ENCODE measurements around the gene SKI. TPM values are rescaled to one million over a fixed set of nuclear protein-coding genes. Genes with fewer than 3 reads are reported as not detected.

SKI gene
- total and polyA plus RNA-seq, 2 donors (not counting 1 experiment from before 2014, with no cell fraction given), result 14.9 to 74.9 TPM

- intact Hi-C loops (cut with micrococcal nuclease), result no loop called here
- ATAC-seq (ENCODE audit: low read depth) (no peak), DNase-seq (no peak)
- ChIA-PET POLR2A (no interaction called here), CTCF (interaction anchor here (1.5 kb wide), 1 partner anchor 8 kb away, joined by 3 read pairs; no protein-coding TSS in a partner anchor)
- H3K4me1 ChIP-seq (ENCODE audit: control insufficient read depth in 2 of 2, insufficient read depth in 2 of 2, low read length in 2 of 2), result peaks cover 17 to 25% of the 10 kb centered on the region in 2 donors
- H3K27ac ChIP-seq (ENCODE audit: low read length in 2 of 2), result no peak overlapping the region
- H3K27me3 ChIP-seq (replicated peaks in 1 of 4; ENCODE audit: control extremely low read depth in 1 of 4, control insufficient read depth in 3 of 4, insufficient read depth in 4 of 4, low read length in 3 of 4), result no peaks in the 10 kb centered on the region
- Mint-ChIP-seq H3K9me3 (ENCODE audit: insufficient read depth) (no peaks in the 10 kb centered on the region), H3K4me3 (no peak overlapping the region), H3K4me1 (peaks cover 34% of the 10 kb centered on the region), H3K27me3 (no peaks in the 10 kb centered on the region), H3K27ac (peak overlapping the region; percentile 20)
- peaks cover 36% of the 10 kb centered on the region for H3K79me2 ChIP-seq (ENCODE audit: control insufficient read depth, insufficient read depth, low read length)
- TF ChIP-seq EZH2 (IDR thresholded peaks at IDR 0.05; ENCODE audit: borderline replicate concordance, insufficient read depth, low read depth, low read length, poor library complexity, severe bottlenecking) (no peak), CTCF (IDR thresholded peaks at IDR 0.05) (no peak)
- no peaks in the 10 kb centered on the region for H4K20me1 ChIP-seq (ENCODE audit: control insufficient read depth, insufficient read depth, low read length, poor library complexity, severe bottlenecking)
- no peaks in the 10 kb centered on the region for H3K9me3 ChIP-seq (ENCODE audit: control extremely low read depth in 1 of 3, control insufficient read depth in 2 of 3, insufficient read depth in 1 of 3, low read length in 2 of 3)
- no peak overlapping the region for H3K4me2 ChIP-seq (replicated peaks; ENCODE audit: low read depth, low read length, poor library complexity, severe bottlenecking)
- 98% methylated on average over 77 of the region's 81 CpGs for WGBS (ENCODE audit: insufficient coverage)
- no peak overlapping the region for H3K4me3 ChIP-seq (ENCODE audit: control extremely low read depth in 1 of 5, extremely low read depth in 1 of 5, insufficient read depth in 1 of 5, low read depth in 2 of 5, low read length in 4 of 5)
- H2AFZ ChIP-seq (ENCODE audit: insufficient read depth, low read depth, low read length, poor library complexity, severe bottlenecking), result no peak overlapping the region
- H3K36me3 ChIP-seq (replicated peaks in 1 of 2; ENCODE audit: control extremely low read depth in 1 of 2, control insufficient read depth in 1 of 2, extremely low read depth in 1 of 2, insufficient read depth in 2 of 2, low read length in 1 of 2), result peaks cover 0 to 49% of the 10 kb centered on the region in 2 experiments
- H3K9ac ChIP-seq (ENCODE audit: low read length), result no peak overlapping the region
Observed at GRCh38 chr1:2306151-2306978, 78.2 kb downstream of the SKI start.

- Histone ChIP-seq H3K4me1 (ENCODE audit: control insufficient read depth in 2 of 2, insufficient read depth in 2 of 2, low read length in 2 of 2) (peaks cover 17 to 25% of the 10 kb centered on the region in 2 donors), H3K36me3 (replicated peaks in 1 of 2; ENCODE audit: control extremely low read depth in 1 of 2, control insufficient read depth in 1 of 2, extremely low read depth in 1 of 2, insufficient read depth in 2 of 2, low read length in 1 of 2) (peaks cover 0 to 49% of the 10 kb centered on the region in 2 experiments), H4K20me1 (ENCODE audit: control insufficient read depth, insufficient read depth, low read length, poor library complexity, severe bottlenecking) (no peaks in the 10 kb centered on the region), H3K27me3 (replicated peaks in 1 of 4; ENCODE audit: control extremely low read depth in 1 of 4, control insufficient read depth in 3 of 4, insufficient read depth in 4 of 4, low read length in 3 of 4) (no peaks in the 10 kb centered on the region), H3K27ac (ENCODE audit: low read length in 2 of 2) (no peak overlapping the region), H3K9ac (ENCODE audit: low read length) (no peak overlapping the region), H3K4me3 (ENCODE audit: control extremely low read depth in 1 of 5, extremely low read depth in 1 of 5, insufficient read depth in 1 of 5, low read depth in 2 of 5, low read length in 4 of 5) (no peak overlapping the region), H3K79me2 (ENCODE audit: control insufficient read depth, insufficient read depth, low read length) (peaks cover 28% of the 10 kb centered on the region), H3K4me2 (replicated peaks; ENCODE audit: low read depth, low read length, poor library complexity, severe bottlenecking) (no peak overlapping the region), H3K9me3 (ENCODE audit: control extremely low read depth in 1 of 3, control insufficient read depth in 2 of 3, insufficient read depth in 1 of 3, low read length in 2 of 3) (no peaks in the 10 kb centered on the region), H2AFZ (ENCODE audit: insufficient read depth, low read depth, low read length, poor library complexity, severe bottlenecking) (no peak overlapping the region)
- Mint-ChIP-seq H3K27me3 (no peaks in the 10 kb centered on the region), H3K27ac (peak overlapping the region; percentile 20), H3K4me3 (no peak overlapping the region), H3K9me3 (ENCODE audit: insufficient read depth) (no peaks in the 10 kb centered on the region), H3K4me1 (peaks cover 35% of the 10 kb centered on the region)
- intact Hi-C loops (cut with micrococcal nuclease), result no loop called here
- POLR2A ChIA-PET, result no interaction called here
- DNase-seq (no peak), ATAC-seq (ENCODE audit: low read depth) (no peak)
- 96% methylated on average over 40 of the region's 41 CpGs for WGBS (ENCODE audit: insufficient coverage)
- no peak for TF ChIP-seq CTCF (IDR thresholded peaks at IDR 0.05)
- TF ChIP-seq EZH2 (IDR thresholded peaks at IDR 0.05; ENCODE audit: borderline replicate concordance, insufficient read depth, low read depth, low read length, poor library complexity, severe bottlenecking), result no peak
- CTCF ChIA-PET, result interaction anchor here (1.5 kb wide), 1 partner anchor 8 kb away, joined by 3 read pairs; no protein-coding TSS in a partner anchor
Observed at GRCh38 chr1:2307064-2307605, 79.0 kb downstream of the SKI start.

All from B cell (primary cell).